Aorta (tissue), 5 donors: ENCODE data around the gene MARCHF3. TPM values are rescaled to one million over a fixed set of nuclear protein-coding genes. Genes with fewer than 3 reads are reported as not detected.

Experiments
- ATAC-seq: fragments of 200-7000 bp; cut with Tn5 transposase; one replicate; pipeline ENCODE4 v1.9.1; 2022; ENCODE audit warnings: moderate library complexity; ENCODE audit not compliant: low FRiP score
- DNase-seq, 2 donors: peaks; one replicate each; pipeline ENCODE4 v3.0.0-alpha.2; 2020
- H3K27ac ChIP-seq, 2 donors: one replicate each; pipeline ENCODE4 v1.5.1; 2013; ENCODE audit warnings: low read length in 2 of 2, mild to moderate bottlenecking in 2 of 2, moderate library complexity in 2 of 2, control low read depth in 1 of 2, inconsistent platforms in 1 of 2, low read depth in 1 of 2
- H3K27me3 ChIP-seq, 2 donors: one replicate each; pipeline ENCODE4 v1.6.1; 2013; ENCODE audit warnings: control low read depth in 1 of 2, low read length in 1 of 2, mild to moderate bottlenecking in 1 of 2, moderate library complexity in 1 of 2; ENCODE audit not compliant: insufficient read depth in 2 of 2, control insufficient read depth in 1 of 2
- H3K36me3 ChIP-seq, 2 donors: one replicate each; pipeline ENCODE4 v1.6.1; 2013; ENCODE audit warnings: control low read depth in 1 of 2, low read length in 1 of 2, mild to moderate bottlenecking in 1 of 2; ENCODE audit not compliant: insufficient read depth in 2 of 2, control insufficient read depth in 1 of 2
- H3K4me1 ChIP-seq, 2 donors: one replicate each; pipeline ENCODE4 v1.6.1; 2013; ENCODE audit warnings: low read length in 2 of 2, control low read depth in 1 of 2, mild to moderate bottlenecking in 1 of 2, moderate library complexity in 1 of 2; ENCODE audit not compliant: insufficient read depth in 2 of 2, control insufficient read depth in 1 of 2
- H3K4me3 ChIP-seq, 2 donors: one replicate each; pipeline ENCODE4 v1.5.1; 2013; ENCODE audit warnings: low read length in 2 of 2, control low read depth in 1 of 2, mild to moderate bottlenecking in 1 of 2
- H3K9me3 ChIP-seq: one replicate; pipeline ENCODE4 v1.6.1; 2013; ENCODE audit warnings: mild to moderate bottlenecking, low read length; ENCODE audit not compliant: control insufficient read depth
- WGBS, 2 donors: extraction: QIAGEN DNeasy Blood & Tissue Kit; methylation state at CpG; one replicate each; pipeline ENCODE4 v1.1.7; 2013; 5-methylcytosine and 5-hydroxymethylcytosine counted together
- intact Hi-C, 2 donors: fragments of 100-400 bp; cut with DNase I; formaldehyde crosslinking; loops; one replicate each; pipeline versions ENCODE4 v1.14.2 to v1.15.0; 2022
- polyA plus RNA-seq, 2 donors: library from polyadenylated mRNA; stranded (reverse); fragments of 200-250 nt; gene quantifications; one replicate each; pipeline ENCODE4 v1.2.3, GENCODE V29; 2013
- total RNA-seq, 2 donors: library from RNA; stranded (reverse); fragmentation: NEBNext Ultra II Directional; extraction: Animal tissue kit (Norgen Biotek cat#: 25700); gene quantifications; one replicate each; pipeline ENCODE4 v1.2.1, GENCODE V29; 2021
- donor health status: healthy with polysubstance abuse.
- donor health status: Bipolar disorder and iron deficiency.
- donor health status: DM: no; HTN: no; CAD: no.
- donor health status: DM: no; HTN: no; CAD: no.
- donor health status: DM: yes; HTN: yes; CAD: no.

Gene MARCHF3
- total and polyA plus RNA-seq, 4 donors: 0.38 to 23.1 (median 11.0) TPM

- intact Hi-C loops: no loop called here
- ATAC-seq (no peak), DNase-seq (no peak)
- 83 to 88% methylated on average over 4 of the region's 4 CpGs for WGBS, 2 donors
- H3K4me1 ChIP-seq: peaks cover 0 to 3% of the 10 kb centered on the region in 2 donors
- no peaks in the 10 kb centered on the region for H3K9me3 ChIP-seq
- H3K4me3 ChIP-seq: no peak overlapping the region
- no peaks in the 10 kb centered on the region for H3K36me3 ChIP-seq
- H3K27ac ChIP-seq: no peak overlapping the region
- no peaks in the 10 kb centered on the region for H3K27me3 ChIP-seq
These were observed 52.1 kb downstream of the MARCHF3 start for GRCh38 chr5:126978258-126978657.

DNA sequence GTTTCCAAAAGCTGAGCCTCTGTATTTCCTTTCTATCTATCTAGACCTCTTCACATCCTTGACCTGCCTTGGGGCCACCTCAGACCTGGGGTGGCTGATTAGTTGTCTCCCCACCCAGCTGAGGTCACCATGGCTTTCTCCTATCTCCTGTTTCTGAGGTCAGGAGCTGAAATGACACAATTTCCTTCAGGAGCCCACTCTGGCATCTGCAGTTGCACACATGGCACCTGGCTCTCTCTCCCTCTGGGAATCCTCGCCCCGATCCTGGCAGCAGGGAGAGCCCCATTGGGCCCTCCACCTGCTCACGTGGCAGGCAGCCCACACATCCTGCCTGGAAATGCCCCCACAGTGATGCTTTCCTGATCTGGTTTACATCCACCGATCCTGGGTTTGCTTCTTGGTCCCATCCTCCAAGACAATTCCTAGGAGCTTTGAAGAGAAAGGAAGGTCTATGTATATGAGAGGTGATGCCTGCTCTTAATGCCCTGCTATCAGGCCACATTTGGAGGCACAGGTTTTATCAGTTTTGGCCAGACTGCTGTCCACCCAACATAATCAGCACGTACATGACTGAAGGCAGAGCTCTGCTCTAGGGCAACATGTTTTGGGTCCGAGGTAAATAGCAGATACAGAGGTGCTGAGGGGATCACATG is 53.7 kb downstream of the MARCHF3 start:
- H3K9me3 ChIP-seq: no peaks in the 10 kb centered on the region
- H3K27me3 ChIP-seq: no peaks in the 10 kb centered on the region
- no peaks in the 10 kb centered on the region for H3K4me1 ChIP-seq
- intact Hi-C loops: no loop called here
- H3K36me3 ChIP-seq: no peaks in the 10 kb centered on the region
- DNase-seq (no peak), ATAC-seq (no peak)
- 92 to 93% methylated on average over 6 of the region's 6 CpGs for WGBS, 2 donors
- no peak overlapping the region for H3K4me3 ChIP-seq
- no peak overlapping the region for H3K27ac ChIP-seq

DNA sequence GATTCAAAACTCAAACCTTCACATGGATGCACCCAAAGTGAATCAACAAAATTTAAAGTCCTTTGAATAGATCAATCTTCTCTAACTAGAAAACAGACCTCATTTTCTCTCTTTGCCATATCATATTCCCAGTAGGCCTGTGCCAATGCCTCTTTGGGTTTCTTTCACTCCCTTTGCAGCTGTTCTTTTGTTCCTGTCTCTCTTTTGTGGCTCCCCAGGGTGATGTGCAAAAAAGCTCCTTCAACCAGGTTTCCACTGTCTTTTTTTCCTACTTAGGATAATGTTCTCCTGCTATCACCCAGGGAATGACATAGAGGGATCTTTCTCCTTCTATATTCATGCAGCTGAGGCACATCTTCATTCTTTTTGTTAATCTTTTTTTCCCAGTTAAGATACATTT is 54.6 kb downstream of the MARCHF3 start:
- intact Hi-C loops: no loop called here
- no peak for ATAC-seq
- H3K4me3 ChIP-seq: no peak overlapping the region

DNA sequence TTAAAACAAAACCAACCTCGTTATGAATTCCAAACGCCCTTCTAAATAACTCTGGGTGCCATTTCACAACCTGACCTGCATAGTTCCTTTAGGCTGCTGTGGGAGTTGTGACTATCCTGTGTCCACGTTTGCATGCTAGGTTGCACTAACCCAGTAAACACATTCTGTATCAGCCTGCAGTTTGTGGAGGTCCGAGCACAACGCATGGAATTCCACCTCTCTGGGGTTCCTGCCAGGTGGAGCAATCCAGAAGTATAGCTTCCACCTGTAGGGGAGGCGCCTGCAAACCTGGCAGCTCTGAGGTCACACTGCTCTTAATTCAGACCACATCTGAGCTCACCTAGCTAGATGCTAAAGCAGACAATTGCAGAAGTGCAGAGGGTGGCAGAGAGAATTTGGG is 57.2 kb downstream of the MARCHF3 start:
- Histone ChIP-seq H3K27me3 (no peaks in the 10 kb centered on the region), H3K36me3 (no peaks in the 10 kb centered on the region), H3K27ac (no peak overlapping the region), H3K4me1 (peaks cover 2% of the 10 kb centered on the region in 2 donors), H3K9me3 (no peaks in the 10 kb centered on the region), H3K4me3 (no peak overlapping the region)
- DNase-seq (no peak), ATAC-seq (no peak)
- WGBS, 2 donors: 89 to 90% methylated on average over 6 of the region's 6 CpGs
- intact Hi-C loops: no loop called here

More for the DNA sequence above, 54.6 kb downstream of the MARCHF3 start:
- H3K27me3 ChIP-seq: no peaks in the 10 kb centered on the region
- H3K27ac ChIP-seq: no peak overlapping the region
- H3K9me3 ChIP-seq: no peaks in the 10 kb centered on the region
- H3K36me3 ChIP-seq: no peaks in the 10 kb centered on the region
- DNase-seq: no peak
- no peaks in the 10 kb centered on the region for H3K4me1 ChIP-seq

DNA sequence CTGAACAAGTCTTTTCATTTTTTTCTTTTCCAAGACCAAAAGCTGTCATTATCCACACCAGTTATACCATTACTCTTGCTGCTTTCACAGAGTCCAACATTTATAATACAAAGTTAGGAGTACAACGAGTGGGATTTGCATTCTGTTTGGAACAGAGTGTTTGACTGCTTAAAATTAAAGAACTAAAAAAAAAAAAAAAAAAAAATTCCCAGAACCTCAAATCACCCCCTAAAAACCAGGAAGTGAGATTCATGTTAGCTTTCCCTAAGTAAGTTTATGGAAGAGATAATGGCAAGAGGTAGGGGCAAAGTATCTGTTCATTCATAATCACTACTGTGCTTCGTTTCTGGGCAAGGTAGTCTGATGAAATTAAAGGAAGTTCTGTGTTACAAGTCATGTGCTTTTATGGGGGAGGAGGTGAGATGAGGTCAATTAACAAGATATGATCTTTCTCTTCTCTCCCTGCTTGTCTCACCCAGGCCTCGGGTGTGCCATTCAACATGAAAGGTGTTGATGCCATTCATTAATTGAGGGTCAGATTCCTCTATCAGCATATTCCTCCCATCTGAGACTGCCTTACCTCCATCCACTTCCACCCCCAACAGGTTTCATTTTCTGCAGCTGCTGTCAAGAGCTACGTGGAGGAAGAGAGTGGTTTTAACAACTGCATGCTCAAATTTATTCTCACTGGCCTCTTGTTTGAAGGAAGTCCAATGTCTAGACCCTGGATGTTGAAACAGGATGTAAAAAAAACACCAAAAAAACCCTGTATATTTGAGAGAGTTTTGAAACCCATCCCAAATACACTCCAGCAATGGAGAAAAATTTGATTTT is 58.1 kb downstream of the MARCHF3 start:
- H3K36me3 ChIP-seq: no peaks in the 10 kb centered on the region
- no peaks in the 10 kb centered on the region for H3K27me3 ChIP-seq
- H3K9me3 ChIP-seq: no peaks in the 10 kb centered on the region
- H3K27ac ChIP-seq: no peak overlapping the region
- intact Hi-C loops: no loop called here
- DNase-seq (no peak), ATAC-seq (no peak)
- WGBS, 2 donors: 64 to 65% methylated on average over 4 of the region's 4 CpGs
- peaks cover 2% of the 10 kb centered on the region in 2 donors for H3K4me1 ChIP-seq
- no peak overlapping the region for H3K4me3 ChIP-seq

GRCh38 chr5:126971455-126972031 is 58.8 kb downstream of the MARCHF3 start:
- Histone ChIP-seq H3K27ac (no peak overlapping the region), H3K36me3 (no peaks in the 10 kb centered on the region), H3K9me3 (no peaks in the 10 kb centered on the region), H3K27me3 (no peaks in the 10 kb centered on the region), H3K4me1 (peaks cover 2% of the 10 kb centered on the region in 2 donors), H3K4me3 (no peak overlapping the region)
- ATAC-seq (no peak), DNase-seq (no peak)
- intact Hi-C loops: no loop called here
- WGBS, 2 donors: 97 to 98% methylated on average over 1 of the region's 1 CpG

GRCh38 chr5:126970517-126971017 is 59.8 kb downstream of the MARCHF3 start:
- H3K27ac ChIP-seq: no peak overlapping the region
- no peaks in the 10 kb centered on the region for H3K27me3 ChIP-seq
- no peak for ATAC-seq
- intact Hi-C loops: no loop called here
- H3K4me1 ChIP-seq: peaks cover 2% of the 10 kb centered on the region in 2 donors
- no peak overlapping the region for H3K4me3 ChIP-seq
- no peaks in the 10 kb centered on the region for H3K36me3 ChIP-seq
- 2 to 4% methylated on average over 2 of the region's 2 CpGs for WGBS, 2 donors
- H3K9me3 ChIP-seq: no peaks in the 10 kb centered on the region
- no peak for DNase-seq

GRCh38 chr5:126969548-126969947 is 60.8 kb downstream of the MARCHF3 start:
- no peak overlapping the region for H3K27ac ChIP-seq
- H3K36me3 ChIP-seq: no peaks in the 10 kb centered on the region
- no peak for DNase-seq
- no peaks in the 10 kb centered on the region for H3K9me3 ChIP-seq
- no peak for ATAC-seq
- H3K4me3 ChIP-seq: no peak overlapping the region
- intact Hi-C loops: no loop called here
- WGBS, 2 donors: 97 to 98% methylated on average over 2 of the region's 2 CpGs
- H3K4me1 ChIP-seq: peaks cover 2% of the 10 kb centered on the region in 2 donors
- H3K27me3 ChIP-seq: no peaks in the 10 kb centered on the region
